ENCODE results near the gene BANK1.

GRCh38 chr4:101813604-101814003, 23.1 kb downstream of the BANK1 start:
- TF ChIP-seq CTCF (IDR thresholded peaks at IDR 0.05) (no peak), POLR2A (IDR thresholded peaks at IDR 0.05) (no peak), POLR2AphosphoS5 (IDR thresholded peaks at IDR 0.05) (no peak), EP300 (IDR thresholded peaks at IDR 0.05) (no peak)
